Activated naive CD8-positive, alpha-beta T cell (primary cell): Measurements from ENCODE around the gene KLHL22.
"Not testable (repeated sequence)": the region's sequence is repeated elsewhere in the genome, so short reads cannot be mapped to it uniquely, and the experiment has no call there.

Experiments used
- H3K27ac Mint-ChIP-seq: one replicate; pipeline ENCODE4 v1.8.0; 2021; ENCODE audit warnings: mixed read lengths
- H3K27me3 Mint-ChIP-seq: one replicate; pipeline ENCODE4 v1.8.0; 2021; ENCODE audit warnings: mixed read lengths
- H3K36me3 Mint-ChIP-seq: one replicate; pipeline ENCODE4 v1.8.0; 2021; ENCODE audit warnings: mixed read lengths
- H3K4me1 Mint-ChIP-seq: one replicate; pipeline ENCODE4 v1.8.0; 2021; ENCODE audit warnings: low read depth, mixed read lengths
- H3K4me3 Mint-ChIP-seq: one replicate; pipeline ENCODE4 v1.8.0; 2021; ENCODE audit warnings: mild to moderate bottlenecking, mixed read lengths
- H3K9me3 Mint-ChIP-seq: one replicate; pipeline ENCODE4 v1.8.0; 2021; ENCODE audit warnings: low read depth, mixed read lengths

Gene KLHL22

DNA sequence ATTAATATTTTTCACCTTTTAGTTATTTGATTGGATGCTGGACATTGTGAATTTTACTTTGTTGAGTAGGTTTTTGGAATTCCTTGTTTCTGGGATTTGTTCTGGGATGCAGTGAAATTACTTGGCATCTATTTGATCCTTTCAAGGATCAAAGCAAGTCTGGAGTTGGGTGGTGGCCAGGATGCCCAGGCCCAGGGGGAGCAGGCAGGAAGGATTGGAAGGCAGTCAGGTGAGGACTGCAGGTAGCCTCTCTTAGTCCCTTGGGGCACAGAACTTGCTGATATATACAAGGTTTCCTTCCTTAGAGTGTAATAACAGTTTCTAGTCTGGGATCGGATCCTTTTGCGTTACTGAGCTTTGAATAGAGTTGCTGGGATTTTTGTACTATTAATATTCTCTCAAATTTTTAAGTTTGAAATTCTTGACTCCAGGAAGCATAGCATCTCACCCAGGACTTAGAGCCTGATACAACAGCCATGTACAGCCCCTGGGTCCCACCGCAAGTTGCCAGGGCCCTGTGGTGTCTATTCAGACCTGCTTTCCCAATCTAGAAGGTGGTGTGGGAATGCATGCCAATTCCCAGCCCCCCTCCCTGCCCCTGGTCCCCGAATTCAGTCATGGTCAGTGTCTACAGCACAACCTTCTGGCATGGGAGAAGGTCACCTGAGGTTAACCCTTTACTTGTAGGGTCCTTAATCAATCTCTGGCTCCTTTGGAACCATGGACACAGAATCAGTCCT lies 95.6 kb downstream of the KLHL22 start:
- no peak overlapping the region for H3K4me3 Mint-ChIP-seq
- no peak overlapping the region for H3K27ac Mint-ChIP-seq
- peaks cover 7% of the 10 kb centered on the region for H3K36me3 Mint-ChIP-seq
- peaks cover 33% of the 10 kb centered on the region for H3K4me1 Mint-ChIP-seq
- no peaks in the 10 kb centered on the region for H3K27me3 Mint-ChIP-seq
- H3K9me3 Mint-ChIP-seq = no peaks in the 10 kb centered on the region

DNA sequence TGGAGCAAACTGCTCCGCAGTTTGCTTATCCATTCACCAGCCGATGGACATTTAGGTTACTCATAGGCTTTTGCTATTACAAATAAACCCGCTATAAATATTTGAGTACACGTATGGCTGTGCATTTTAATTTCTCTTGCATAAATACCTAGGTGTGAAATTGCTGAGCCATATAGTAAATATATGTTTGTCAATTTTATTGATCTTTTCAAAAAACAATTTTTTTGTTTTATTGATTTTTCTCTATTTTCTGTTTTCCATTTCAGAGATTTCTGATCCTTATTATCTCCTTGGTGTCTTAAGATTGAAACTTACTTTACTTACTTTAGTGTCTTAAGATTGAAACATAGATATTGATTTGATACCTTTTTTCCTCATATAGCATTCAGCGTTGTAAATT lies 97.2 kb downstream of the KLHL22 start:
- H3K27me3 Mint-ChIP-seq = no peaks in the 10 kb centered on the region
- no peaks in the 10 kb centered on the region for H3K9me3 Mint-ChIP-seq
- no peak overlapping the region for H3K4me3 Mint-ChIP-seq
- peaks cover 7% of the 10 kb centered on the region for H3K36me3 Mint-ChIP-seq
- peaks cover 42% of the 10 kb centered on the region for H3K4me1 Mint-ChIP-seq
- no peak overlapping the region for H3K27ac Mint-ChIP-seq

DNA sequence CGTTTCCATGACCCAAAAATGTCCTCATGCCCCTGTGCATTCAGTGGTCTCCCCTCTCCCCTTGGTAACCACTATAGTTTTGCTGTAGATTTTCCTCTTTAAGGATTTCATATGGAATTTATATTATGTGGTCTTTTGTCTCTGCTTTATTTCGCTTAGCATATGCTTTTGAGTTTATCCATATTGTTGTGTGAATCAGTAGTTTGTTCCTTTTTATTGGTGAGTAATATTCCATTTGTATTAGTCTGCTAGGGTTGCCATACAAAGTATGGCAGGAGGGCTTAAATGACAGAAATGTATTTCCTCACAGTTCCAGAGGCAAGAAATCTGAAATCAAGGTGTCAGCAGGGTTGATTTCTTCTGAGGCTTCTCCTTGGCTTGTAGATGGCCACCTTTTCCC lies 98.1 kb downstream of the KLHL22 start:
- H3K36me3 Mint-ChIP-seq = peaks cover 3% of the 10 kb centered on the region
- H3K27ac Mint-ChIP-seq = no peak overlapping the region
- no peaks in the 10 kb centered on the region for H3K9me3 Mint-ChIP-seq
- H3K4me3 Mint-ChIP-seq = no peak overlapping the region
- H3K27me3 Mint-ChIP-seq = no peaks in the 10 kb centered on the region
- peaks cover 37% of the 10 kb centered on the region for H3K4me1 Mint-ChIP-seq

DNA sequence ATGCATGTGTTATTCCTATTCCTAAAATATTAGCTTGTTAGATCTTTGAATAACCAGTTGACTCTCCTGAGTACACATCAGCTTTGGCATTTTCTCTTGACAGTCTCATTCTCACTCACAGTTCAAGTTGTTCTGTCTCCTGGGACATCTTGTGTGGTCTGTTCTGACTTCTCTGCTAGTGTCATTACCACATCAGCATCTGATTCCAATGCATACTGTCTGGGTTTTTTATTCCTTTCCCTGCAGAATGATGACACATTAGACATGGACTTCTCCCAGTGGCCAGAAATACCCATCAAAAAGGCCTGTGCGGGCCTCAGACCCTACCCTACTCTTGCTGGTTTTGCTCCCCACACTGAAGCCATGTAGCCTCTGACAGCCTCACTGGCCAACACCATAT lies 99.0 kb downstream of the KLHL22 start:
- Mint-ChIP-seq H3K27ac (no peak overlapping the region), H3K4me1 (peaks cover 37% of the 10 kb centered on the region), H3K36me3 (peaks cover 3% of the 10 kb centered on the region), H3K4me3 (peak overlapping the region; percentile 90), H3K27me3 (no peaks in the 10 kb centered on the region), H3K9me3 (no peaks in the 10 kb centered on the region)

DNA sequence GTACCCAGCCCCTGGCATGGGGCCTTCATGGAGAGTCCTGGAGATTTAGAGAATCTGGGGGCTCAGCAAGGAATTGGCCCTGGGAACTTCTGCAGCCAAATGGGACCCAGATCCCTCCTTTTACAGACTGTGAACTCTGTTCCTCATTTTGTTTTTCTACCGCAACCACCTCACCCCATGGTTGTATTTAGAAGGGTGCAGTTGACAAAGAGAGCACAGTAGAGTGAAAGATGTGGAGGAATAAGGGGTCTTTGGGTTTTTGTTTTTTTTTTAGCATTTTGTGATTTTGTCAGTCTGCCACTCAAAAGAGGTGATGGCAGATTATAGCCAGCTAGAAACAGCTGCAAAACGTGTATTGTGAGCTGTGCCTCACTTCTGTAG lies 99.7 kb downstream of the KLHL22 start:
- Mint-ChIP-seq H3K27me3 (no peaks in the 10 kb centered on the region), H3K9me3 (no peaks in the 10 kb centered on the region), H3K4me1 (peaks cover 37% of the 10 kb centered on the region), H3K36me3 (peaks cover 3% of the 10 kb centered on the region), H3K27ac (peak overlapping the region; percentile 77), H3K4me3 (peak overlapping the region; percentile 90)

DNA sequence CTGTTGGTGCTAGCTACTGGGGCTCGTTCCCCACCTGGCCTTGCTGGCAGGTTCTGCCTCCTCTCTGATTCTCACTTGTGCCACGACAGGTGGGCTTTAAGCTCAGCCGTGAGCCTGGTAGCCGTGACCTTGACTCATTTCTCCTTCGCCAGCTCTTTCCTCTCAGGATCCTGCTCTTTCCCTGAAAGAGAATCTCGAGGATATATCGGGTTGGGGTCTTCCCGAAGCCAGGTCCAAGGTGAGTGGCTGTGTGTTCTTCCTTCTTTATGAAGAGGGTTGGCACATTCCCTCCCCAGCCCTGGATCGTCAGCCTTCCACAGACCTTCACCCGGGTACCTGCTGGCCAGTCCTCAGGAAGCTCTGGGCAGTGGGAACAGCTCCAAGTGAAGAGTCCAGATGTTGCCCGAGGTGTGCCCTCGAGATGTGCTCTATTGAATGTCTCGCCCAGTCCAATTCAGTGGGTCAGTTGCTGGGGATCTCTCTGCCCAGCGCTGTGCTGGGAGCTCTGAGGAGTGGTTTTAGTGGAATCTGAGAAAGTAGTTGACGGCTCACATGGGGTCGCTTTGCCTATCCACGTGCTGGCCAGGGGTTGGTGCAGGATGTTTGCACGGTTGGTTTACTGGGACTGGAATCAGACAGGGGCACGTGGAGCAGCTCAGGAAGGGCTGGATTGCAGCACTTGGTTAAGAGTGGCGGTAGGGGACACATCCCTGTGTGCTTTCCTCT lies 100.3 kb downstream of the KLHL22 start:
- H3K4me3 Mint-ChIP-seq = peak overlapping the region; percentile 90
- peaks cover 3% of the 10 kb centered on the region for H3K36me3 Mint-ChIP-seq
- H3K27ac Mint-ChIP-seq = peak overlapping the region; percentile 77
- H3K27me3 Mint-ChIP-seq = no peaks in the 10 kb centered on the region
- H3K4me1 Mint-ChIP-seq = peaks cover 37% of the 10 kb centered on the region
- no peaks in the 10 kb centered on the region for H3K9me3 Mint-ChIP-seq

DNA sequence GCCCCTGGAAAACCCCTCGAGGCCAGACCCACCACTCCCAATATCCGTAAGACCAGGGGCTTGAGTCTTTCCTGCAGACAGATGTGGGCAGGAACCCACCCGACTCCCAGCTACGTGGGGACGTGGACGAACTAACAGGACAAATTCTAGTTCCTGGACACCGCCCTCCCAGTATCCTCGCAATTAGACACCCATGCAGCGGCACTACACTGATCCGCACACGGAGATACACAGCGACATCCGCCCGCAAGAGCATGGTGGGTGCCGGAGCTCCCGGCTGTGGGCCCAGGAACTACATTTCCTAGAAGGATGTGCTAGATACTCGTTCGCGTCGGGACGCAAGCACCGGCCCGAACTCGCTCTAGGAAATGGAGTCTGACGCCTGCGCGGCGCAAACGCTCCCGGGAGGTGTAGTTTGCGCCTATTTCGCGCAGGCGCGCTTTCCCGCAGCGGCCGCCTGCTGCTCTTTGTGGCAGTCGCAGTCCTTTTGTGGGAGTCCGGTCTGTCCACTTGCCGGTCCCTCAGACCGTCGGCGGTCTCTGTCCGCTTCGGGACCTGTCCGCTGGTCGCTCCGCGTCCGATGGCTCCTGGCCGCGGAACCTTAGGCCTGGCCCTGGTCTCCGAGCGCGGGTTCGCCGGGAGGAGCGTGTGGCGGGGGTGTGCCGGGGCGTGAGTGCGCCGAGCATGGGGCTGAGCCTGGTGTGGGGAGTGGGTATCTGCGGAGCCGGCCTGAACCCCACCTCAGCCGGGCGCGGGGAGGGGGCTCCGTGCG lies 101.7 kb downstream of the KLHL22 start, which contains the start of gene ZNF74:
ZNF74 (plus strand) TSS at position 447 of the 772 bp plus-strand sequence. CDS start 478 bp downstream, outside the sequence.
- Mint-ChIP-seq H3K4me1 (peaks cover 37% of the 10 kb centered on the region), H3K27ac (peak within 1 kb of the TSS; percentile 93), H3K4me3 (peak within 1 kb of the TSS; percentile 90), H3K9me3 (no peaks in the 10 kb centered on the region), H3K27me3 (no peaks in the 10 kb centered on the region), H3K36me3 (peaks cover 3% of the 10 kb centered on the region)

DNA sequence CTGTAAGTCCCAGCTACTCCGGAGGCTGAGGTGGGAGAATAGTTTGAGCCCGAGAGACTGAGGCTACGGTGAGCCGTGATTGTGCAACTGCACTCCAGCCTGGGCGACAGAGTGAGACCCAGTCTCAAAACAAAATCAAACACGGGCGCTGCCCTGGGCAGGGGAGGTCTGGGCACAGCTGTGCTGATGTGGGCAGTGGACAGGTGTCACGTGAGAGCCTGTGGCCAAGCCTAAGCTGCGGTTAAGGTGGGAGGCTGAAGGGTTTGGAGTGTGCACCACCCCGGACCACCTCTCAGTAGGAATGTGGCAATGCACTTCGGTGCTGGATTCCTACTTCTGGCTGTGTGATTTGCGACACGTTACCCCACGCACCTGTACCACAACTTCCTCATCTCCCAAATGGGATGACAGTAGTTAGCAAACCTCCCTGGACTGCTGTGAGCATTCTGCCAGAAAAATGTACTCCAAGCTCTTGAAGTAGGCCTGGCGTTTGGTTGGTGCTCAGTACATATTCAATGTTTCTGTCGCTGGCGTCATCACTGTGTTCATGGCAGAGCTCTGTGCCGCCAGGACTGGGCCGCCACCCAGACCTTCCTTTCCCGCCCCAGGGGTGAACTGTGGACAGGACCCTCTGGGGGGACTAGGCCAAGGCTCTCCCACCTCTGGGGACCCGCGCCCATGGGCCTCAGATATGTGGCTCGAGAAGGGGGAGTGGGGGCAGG lies 102.5 kb downstream of the KLHL22 start:
- H3K4me3 Mint-ChIP-seq = peak overlapping the region; percentile 90
- H3K36me3 Mint-ChIP-seq = peaks cover 3% of the 10 kb centered on the region
- peak overlapping the region; percentile 93 for H3K27ac Mint-ChIP-seq
- H3K4me1 Mint-ChIP-seq = peaks cover 34% of the 10 kb centered on the region
- H3K9me3 Mint-ChIP-seq = no peaks in the 10 kb centered on the region
- H3K27me3 Mint-ChIP-seq = no peaks in the 10 kb centered on the region

DNA sequence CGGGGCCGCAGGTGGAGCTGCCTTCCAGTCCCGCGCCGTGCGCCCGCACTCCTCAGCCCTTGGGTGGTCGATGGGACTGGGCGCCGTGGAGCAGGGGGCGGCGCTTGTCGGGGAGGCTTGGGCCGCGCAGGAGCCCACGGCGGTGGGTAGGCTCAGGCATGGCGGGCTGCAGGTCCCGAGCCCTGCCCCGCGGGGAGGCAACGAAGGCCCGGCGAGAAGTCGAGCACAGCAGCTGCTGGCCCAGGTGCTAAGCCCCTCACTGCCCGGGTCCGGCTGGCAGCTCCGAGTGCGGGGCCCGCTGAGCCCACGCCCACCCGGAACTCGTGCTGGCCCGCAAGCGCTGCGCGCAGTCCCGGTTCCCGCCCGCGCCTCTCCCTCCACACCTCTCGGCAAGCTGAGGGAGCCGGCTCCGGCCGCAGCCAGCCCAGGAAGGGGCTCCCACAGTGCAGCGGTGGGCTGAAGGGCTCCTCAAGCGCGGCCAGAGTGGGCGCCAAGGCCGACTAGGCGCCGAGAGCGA lies 103.2 kb downstream of the KLHL22 start:
- H3K36me3 Mint-ChIP-seq, H3K27ac Mint-ChIP-seq, H3K27me3 Mint-ChIP-seq, H3K9me3 Mint-ChIP-seq: not testable (repeated sequence)
- peaks cover 31% of the 10 kb centered on the region for H3K4me1 Mint-ChIP-seq
- H3K4me3 Mint-ChIP-seq = peak overlapping the region; percentile 17
